B cell (primary cell): ENCODE results near the gene GOLIM4. TPM values are rescaled to one million over a fixed set of nuclear protein-coding genes. Genes with fewer than 3 reads are reported as not detected.

Experiments used
- ATAC-seq: fragments of 200-7000 bp; cut with Tn5 transposase; one replicate; pipeline ENCODE4 v1.10.0; 2021; ENCODE audit warnings: low read depth, mild to moderate bottlenecking, moderate number of reproducible peaks, moderate library complexity
- CTCF ChIA-PET: fragments of 350-600 bp; sonication (Branson Sonifier 250); formaldehyde crosslinking; loops from one replicate; lab custom pipeline; 2021; ENCODE audit warnings: antibody characterized with exemption, inconsistent platforms; lab: Charles Lee
- POLR2A ChIA-PET: fragments of 350-600 bp; sonication (Branson Sonifier 250); formaldehyde crosslinking; loops from one replicate; lab custom pipeline; 2021; ENCODE audit warnings: antibody characterized with exemption; lab: Charles Lee
- DNase-seq: peaks from one replicate; pipeline ENCODE4 v3.0.0; 2013
- H2AFZ ChIP-seq: 2 replicates; pipeline ENCODE4 v1.6.1; 2012; ENCODE audit warnings: mild to moderate bottlenecking, low read depth, low read length; ENCODE audit not compliant: insufficient read depth, poor library complexity, severe bottlenecking
- H3K27ac ChIP-seq, 2 donors: 1 replicate in 1 of 2; 2 replicates in 1 of 2; pipeline ENCODE4 v1.5.1; 2012 to 2013; ENCODE audit warnings: low read length in 2 of 2, mild to moderate bottlenecking in 2 of 2, moderate library complexity in 1 of 2
- H3K27me3 ChIP-seq, 4 experiments: fragments of 200-600 bp in 1 of 4; sonication (generic) in 1 of 4; replicated peaks in 1 of 4; 1 replicate in 2 of 4; 2 replicates in 2 of 4; pipeline versions ENCODE4 v1.6.1 to v1.7.0; 2013 to 2016; ENCODE audit warnings: low read length in 3 of 4, mild to moderate bottlenecking in 2 of 4, mixed read lengths in 1 of 4, moderate library complexity in 1 of 4; ENCODE audit not compliant: insufficient read depth in 4 of 4, control insufficient read depth in 3 of 4; ENCODE audit errors: control extremely low read depth in 1 of 4
- H3K36me3 ChIP-seq, 2 experiments: replicated peaks in 1 of 2; 1 replicate in 1 of 2; 2 replicates in 1 of 2; pipeline versions ENCODE4 v1.6.1 to v1.7.1; 2013; ENCODE audit warnings: low read length in 1 of 2; ENCODE audit not compliant: insufficient read depth in 2 of 2, control insufficient read depth in 1 of 2; ENCODE audit errors: control extremely low read depth in 1 of 2, extremely low read depth in 1 of 2
- H3K4me1 ChIP-seq, 2 donors: fragments of 200-600 bp in 1 of 2; sonication (generic) in 1 of 2; 1 replicate in 1 of 2; 2 replicates in 1 of 2; pipeline versions ENCODE4 v1.5.1 to v1.6.1; 2013 to 2017; ENCODE audit warnings: low read length in 2 of 2; ENCODE audit not compliant: control insufficient read depth in 2 of 2, insufficient read depth in 2 of 2
- H3K4me2 ChIP-seq: replicated peaks from 2 replicates; pipeline ENCODE3; 2012; ENCODE audit warnings: mild to moderate bottlenecking, low read depth, low read length; ENCODE audit not compliant: poor library complexity, severe bottlenecking
- H3K4me3 ChIP-seq, 5 experiments: fragments of 200-600 bp in 1 of 5; sonication (generic) in 1 of 5; 1 replicate in 3 of 5; 2 replicates in 2 of 5; pipeline versions ENCODE4 v1.5.1 to v1.7.0; 2011 to 2016; ENCODE audit warnings: low read length in 4 of 5, mild to moderate bottlenecking in 4 of 5, low read depth in 2 of 5, control low read depth in 1 of 5, moderate library complexity in 1 of 5; ENCODE audit not compliant: insufficient read depth in 1 of 5; ENCODE audit errors: control extremely low read depth in 1 of 5, extremely low read depth in 1 of 5
- H3K79me2 ChIP-seq: fragments of 200-600 bp; sonication (generic); one replicate; pipeline ENCODE4 v1.6.0; 2016; ENCODE audit warnings: low read length; ENCODE audit not compliant: control insufficient read depth, insufficient read depth
- H3K9ac ChIP-seq: fragments of 200-600 bp; sonication (generic); 2 replicates; pipeline ENCODE4 v1.6.1; 2017; ENCODE audit warnings: mild to moderate bottlenecking, low read length, moderate library complexity
- H3K9me3 ChIP-seq, 3 donors: one replicate each; pipeline versions ENCODE4 v1.6.1 to v1.7.1; 2013; ENCODE audit warnings: low read length in 2 of 3; ENCODE audit not compliant: control insufficient read depth in 2 of 3, insufficient read depth in 1 of 3; ENCODE audit errors: control extremely low read depth in 1 of 3
- H4K20me1 ChIP-seq: 2 replicates; pipeline ENCODE4 v1.6.0; 2012; ENCODE audit warnings: mild to moderate bottlenecking, low read length; ENCODE audit not compliant: insufficient read depth, control insufficient read depth, poor library complexity, severe bottlenecking
- H3K27ac Mint-ChIP-seq: one replicate; pipeline ENCODE4 v1.8.0; 2021; ENCODE audit warnings: mixed read lengths
- H3K27me3 Mint-ChIP-seq: one replicate; pipeline ENCODE4 v1.8.0; 2021; ENCODE audit warnings: mixed read lengths
- H3K4me1 Mint-ChIP-seq: one replicate; pipeline ENCODE4 v1.8.0; 2021; ENCODE audit warnings: mixed read lengths
- H3K4me3 Mint-ChIP-seq: one replicate; pipeline ENCODE4 v1.8.0; 2021; ENCODE audit warnings: mixed read lengths
- H3K9me3 Mint-ChIP-seq: one replicate; pipeline ENCODE4 v1.8.0; 2022; ENCODE audit warnings: mixed read lengths; ENCODE audit not compliant: insufficient read depth
- EZH2 ChIP-seq: IDR thresholded peaks from 2 replicates; pipeline ENCODE4 v1.6.1; 2012; ENCODE audit warnings: borderline replicate concordance, low read depth, mild to moderate bottlenecking, moderate library complexity, low read length; ENCODE audit not compliant: insufficient read depth, poor library complexity, severe bottlenecking
- WGBS: methylation state at CpG from one replicate; pipeline ENCODE4 v1.1.5; 2013; ENCODE audit warnings: missing lambda C conversion rate; ENCODE audit not compliant: insufficient coverage; 5-methylcytosine and 5-hydroxymethylcytosine counted together
- intact Hi-C: fragments of 100-400 bp; cut with micrococcal nuclease; formaldehyde crosslinking; loops from one replicate; pipeline ENCODE4 v1.10.0; 2022
- polyA plus RNA-seq: library from polyadenylated mRNA; depleted of rRNA; stranded (reverse); fragments of >200 nt; gene quantifications from 2 replicates; pipeline ENCODE4 v1.2.3, GENCODE V29; 2012
- total RNA-seq, 2 donors: library from RNA; stranded (reverse); fragments of 120-200 nt in 1 of 2; gene quantifications; 1 replicate in 1 of 2; 2 replicates in 1 of 2; pipeline versions ENCODE4 v1.2.3 to v1.2.4, GENCODE V29; 2013 to 2022
- TF ChIP-seq, protein P1 (sequence below): fragments of 200-600 bp; IDR thresholded peaks from one replicate; pipeline ENCODE4 v1.8.0; 2022; ENCODE audit warnings: antibody characterized with exemption, mild to moderate bottlenecking

GOLIM4 gene
- total and polyA plus RNA-seq, 2 donors (not counting 1 experiment from before 2014, with no cell fraction given): 2.5 to 9.3 TPM

DNA sequence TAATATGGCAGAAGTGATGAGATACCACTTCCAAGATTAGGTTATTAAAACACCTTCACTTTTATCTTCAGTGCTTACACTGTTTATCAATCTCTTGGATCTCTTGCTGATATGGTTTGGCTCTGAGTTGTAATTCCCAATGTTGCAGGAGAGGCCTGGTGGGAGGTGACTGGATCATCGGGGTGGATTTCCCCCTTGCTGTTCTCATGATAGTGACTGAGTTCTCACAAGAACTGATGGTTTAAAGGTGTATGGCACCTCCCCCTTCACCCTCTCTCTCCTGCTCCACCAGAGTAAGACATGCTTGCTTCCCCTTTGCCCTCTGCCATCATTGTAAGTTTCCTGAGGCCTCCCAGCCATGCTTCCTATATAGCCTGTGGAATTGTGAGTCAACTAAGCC, 11.8 kb downstream of the GOLIM4 start:
- no peak overlapping the region for H3K4me3 ChIP-seq
- intact Hi-C loops: no loop called here
- peaks cover 48% of the 10 kb centered on the region for H3K79me2 ChIP-seq
- no CpG with 5 or more reads among the region's 1 CpG for WGBS
- ATAC-seq: no peak
- H3K27ac ChIP-seq: no peak overlapping the region
- H3K27ac Mint-ChIP-seq: no peak overlapping the region
- ChIA-PET POLR2A (no interaction called here), CTCF (no interaction called here)
- no peak overlapping the region for H2AFZ ChIP-seq
- no peaks in the 10 kb centered on the region for H3K36me3 ChIP-seq
- no peaks in the 10 kb centered on the region for H4K20me1 ChIP-seq
- no peak for DNase-seq
- H3K4me1 Mint-ChIP-seq: peaks cover 5% of the 10 kb centered on the region
- no peak for TF ChIP-seq EZH2
- TF ChIP-seq, protein P1, sequence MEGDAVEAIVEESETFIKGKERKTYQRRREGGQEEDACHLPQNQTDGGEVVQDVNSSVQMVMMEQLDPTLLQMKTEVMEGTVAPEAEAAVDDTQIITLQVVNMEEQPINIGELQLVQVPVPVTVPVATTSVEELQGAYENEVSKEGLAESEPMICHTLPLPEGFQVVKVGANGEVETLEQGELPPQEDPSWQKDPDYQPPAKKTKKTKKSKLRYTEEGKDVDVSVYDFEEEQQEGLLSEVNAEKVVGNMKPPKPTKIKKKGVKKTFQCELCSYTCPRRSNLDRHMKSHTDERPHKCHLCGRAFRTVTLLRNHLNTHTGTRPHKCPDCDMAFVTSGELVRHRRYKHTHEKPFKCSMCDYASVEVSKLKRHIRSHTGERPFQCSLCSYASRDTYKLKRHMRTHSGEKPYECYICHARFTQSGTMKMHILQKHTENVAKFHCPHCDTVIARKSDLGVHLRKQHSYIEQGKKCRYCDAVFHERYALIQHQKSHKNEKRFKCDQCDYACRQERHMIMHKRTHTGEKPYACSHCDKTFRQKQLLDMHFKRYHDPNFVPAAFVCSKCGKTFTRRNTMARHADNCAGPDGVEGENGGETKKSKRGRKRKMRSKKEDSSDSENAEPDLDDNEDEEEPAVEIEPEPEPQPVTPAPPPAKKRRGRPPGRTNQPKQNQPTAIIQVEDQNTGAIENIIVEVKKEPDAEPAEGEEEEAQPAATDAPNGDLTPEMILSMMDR: no peak
- no peaks in the 10 kb centered on the region for H3K27me3 ChIP-seq
- no peak overlapping the region for H3K4me3 Mint-ChIP-seq
- H3K4me1 ChIP-seq: no peaks in the 10 kb centered on the region
- no peaks in the 10 kb centered on the region for H3K27me3 Mint-ChIP-seq
- H3K9ac ChIP-seq: no peak overlapping the region
- no peaks in the 10 kb centered on the region for H3K9me3 ChIP-seq
- no peaks in the 10 kb centered on the region for H3K9me3 Mint-ChIP-seq
- no peak overlapping the region for H3K4me2 ChIP-seq

- no peak for ATAC-seq
- no peaks in the 10 kb centered on the region for H3K4me1 ChIP-seq
- no peaks in the 10 kb centered on the region for H3K4me1 Mint-ChIP-seq
- H3K4me3 Mint-ChIP-seq: no peak overlapping the region
- H3K79me2 ChIP-seq: peaks cover 36% of the 10 kb centered on the region
- TF ChIP-seq, protein P1: no peak
- TF ChIP-seq EZH2: no peak
- no peak overlapping the region for H3K27ac ChIP-seq
- no peaks in the 10 kb centered on the region for H3K36me3 ChIP-seq
- no peak overlapping the region for H2AFZ ChIP-seq
- no peak overlapping the region for H3K4me3 ChIP-seq
- no peak overlapping the region for H3K4me2 ChIP-seq
- no peaks in the 10 kb centered on the region for H3K27me3 Mint-ChIP-seq
- POLR2A ChIA-PET: no interaction called here
- no peaks in the 10 kb centered on the region for H4K20me1 ChIP-seq
- intact Hi-C loops: no loop called here
- no peak overlapping the region for H3K27ac Mint-ChIP-seq
- H3K9me3 ChIP-seq: no peaks in the 10 kb centered on the region
- H3K9ac ChIP-seq: no peak overlapping the region
- H3K9me3 Mint-ChIP-seq: no peaks in the 10 kb centered on the region
- no CpG with 5 or more reads among the region's 3 CpGs for WGBS
- no peak for DNase-seq
- no peaks in the 10 kb centered on the region for H3K27me3 ChIP-seq
- CTCF ChIA-PET: interaction anchor here (1.1 kb wide), 1 partner anchor 85 kb away, joined by 3 read pairs; no protein-coding TSS in a partner anchor
Observed at GRCh38 chr3:168081856-168082255, 13.9 kb downstream of the GOLIM4 start.
